ENCODE measurements around the gene CROCC2. TPM values are rescaled to one million over a fixed set of nuclear protein-coding genes. Genes with fewer than 3 reads are reported as not detected.

Gene CROCC2
- total and polyA plus RNA-seq, 2 donors (not counting 1 experiment from before 2014, with no cell fraction given), result not detected

- 89% methylated on average over 6 of the region's 6 CpGs for WGBS (ENCODE audit: insufficient coverage)
- Histone ChIP-seq H3K9me3 (ENCODE audit: control extremely low read depth in 1 of 3, control insufficient read depth in 2 of 3, insufficient read depth in 1 of 3, low read length in 2 of 3) (peaks cover 0 to 22% (median 0%) of the 10 kb centered on the region in 3 donors), H3K4me3 (ENCODE audit: control extremely low read depth in 1 of 5, extremely low read depth in 1 of 5, insufficient read depth in 1 of 5, low read depth in 2 of 5, low read length in 4 of 5) (no peak overlapping the region), H4K20me1 (ENCODE audit: control insufficient read depth, insufficient read depth, low read length, poor library complexity, severe bottlenecking) (no peaks in the 10 kb centered on the region), H3K79me2 (ENCODE audit: control insufficient read depth, insufficient read depth, low read length) (no peaks in the 10 kb centered on the region), H3K27me3 (replicated peaks in 1 of 4; ENCODE audit: control extremely low read depth in 1 of 4, control insufficient read depth in 3 of 4, insufficient read depth in 4 of 4, low read length in 3 of 4) (peaks cover 0 to 2% (median under 1%) of the 10 kb centered on the region in 4 experiments), H3K4me2 (replicated peaks; ENCODE audit: low read depth, low read length, poor library complexity, severe bottlenecking) (no peak overlapping the region), H3K36me3 (replicated peaks in 1 of 2; ENCODE audit: control extremely low read depth in 1 of 2, control insufficient read depth in 1 of 2, extremely low read depth in 1 of 2, insufficient read depth in 2 of 2, low read length in 1 of 2) (no peaks in the 10 kb centered on the region), H3K9ac (ENCODE audit: low read length) (no peak overlapping the region), H3K4me1 (ENCODE audit: control insufficient read depth in 2 of 2, insufficient read depth in 2 of 2, low read length in 2 of 2) (peaks cover 0 to under 1% of the 10 kb centered on the region in 2 donors), H2AFZ (ENCODE audit: insufficient read depth, low read depth, low read length, poor library complexity, severe bottlenecking) (no peak overlapping the region), H3K27ac (ENCODE audit: low read length in 2 of 2) (no peak overlapping the region)
- ATAC-seq (ENCODE audit: low read depth), result no peak
- ChIA-PET POLR2A (no interaction called here), CTCF (interaction anchor here (1.2 kb wide), 1 partner anchor 162 kb away, joined by 4 read pairs; the partner anchor contains the start of gene PPP1R7)
- intact Hi-C loops (cut with micrococcal nuclease), result no loop called here
- Mint-ChIP-seq H3K27me3 (peaks cover 6% of the 10 kb centered on the region), H3K9me3 (ENCODE audit: insufficient read depth) (no peaks in the 10 kb centered on the region), H3K27ac (no peak overlapping the region), H3K4me3 (no peak overlapping the region), H3K4me1 (no peaks in the 10 kb centered on the region)
- no peak for TF ChIP-seq EZH2 (IDR thresholded peaks at IDR 0.05; ENCODE audit: borderline replicate concordance, insufficient read depth, low read depth, low read length, poor library complexity, severe bottlenecking)
- TF ChIP-seq, protein P1, sequence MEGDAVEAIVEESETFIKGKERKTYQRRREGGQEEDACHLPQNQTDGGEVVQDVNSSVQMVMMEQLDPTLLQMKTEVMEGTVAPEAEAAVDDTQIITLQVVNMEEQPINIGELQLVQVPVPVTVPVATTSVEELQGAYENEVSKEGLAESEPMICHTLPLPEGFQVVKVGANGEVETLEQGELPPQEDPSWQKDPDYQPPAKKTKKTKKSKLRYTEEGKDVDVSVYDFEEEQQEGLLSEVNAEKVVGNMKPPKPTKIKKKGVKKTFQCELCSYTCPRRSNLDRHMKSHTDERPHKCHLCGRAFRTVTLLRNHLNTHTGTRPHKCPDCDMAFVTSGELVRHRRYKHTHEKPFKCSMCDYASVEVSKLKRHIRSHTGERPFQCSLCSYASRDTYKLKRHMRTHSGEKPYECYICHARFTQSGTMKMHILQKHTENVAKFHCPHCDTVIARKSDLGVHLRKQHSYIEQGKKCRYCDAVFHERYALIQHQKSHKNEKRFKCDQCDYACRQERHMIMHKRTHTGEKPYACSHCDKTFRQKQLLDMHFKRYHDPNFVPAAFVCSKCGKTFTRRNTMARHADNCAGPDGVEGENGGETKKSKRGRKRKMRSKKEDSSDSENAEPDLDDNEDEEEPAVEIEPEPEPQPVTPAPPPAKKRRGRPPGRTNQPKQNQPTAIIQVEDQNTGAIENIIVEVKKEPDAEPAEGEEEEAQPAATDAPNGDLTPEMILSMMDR (IDR thresholded peaks at IDR 0.05), result no peak
- DNase-seq, result no peak
Observed at GRCh38 chr2:240988571-240989271, 82.6 kb downstream of the CROCC2 start.

All from B cell (primary cell).